ENCODE data around the gene RAB27B. TPM values are rescaled to one million over a fixed set of nuclear protein-coding genes. Genes with fewer than 3 reads are reported as not detected.
"Not testable (repeated sequence)": the region's sequence is repeated elsewhere in the genome, so short reads cannot be mapped to it uniquely, and the experiment has no call there.

RAB27B gene
- total RNA-seq, 1 donor from 2014 or later: 0.64 TPM

GRCh38 chr18:54813977-54814565, 14.2 kb upstream of the RAB27B start:
- no peak for TF ChIP-seq CTCF (IDR thresholded peaks at IDR 0.05)
- H3K9me3 Mint-ChIP-seq: no peaks in the 10 kb centered on the region
- ATAC-seq (ENCODE audit: low read depth) (no peak), DNase-seq (no peak)
- ChIA-PET POLR2A (no interaction called here), CTCF (no interaction called here)
- no peaks in the 10 kb centered on the region for H3K36me3 Mint-ChIP-seq (ENCODE audit: low read depth)
- H3K4me1 Mint-ChIP-seq: no peaks in the 10 kb centered on the region
- intact Hi-C loops (cut with micrococcal nuclease): no loop called here
- H3K4me3 Mint-ChIP-seq: no peak overlapping the region
- H3K27me3 Mint-ChIP-seq: peaks cover 10% of the 10 kb centered on the region
- no peak overlapping the region for H3K27ac Mint-ChIP-seq

GRCh38 chr18:54815086-54815485, 13.2 kb upstream of the RAB27B start:
- no peak overlapping the region for H3K4me3 Mint-ChIP-seq
- H3K36me3 Mint-ChIP-seq (ENCODE audit: low read depth): no peaks in the 10 kb centered on the region
- peaks cover 10% of the 10 kb centered on the region for H3K27me3 Mint-ChIP-seq
- H3K4me1 Mint-ChIP-seq: no peaks in the 10 kb centered on the region
- no peak for DNase-seq
- no peak for ATAC-seq (ENCODE audit: low read depth)
- no peaks in the 10 kb centered on the region for H3K9me3 Mint-ChIP-seq
- POLR2A ChIA-PET: no interaction called here
- CTCF ChIA-PET: no interaction called here
- TF ChIP-seq CTCF (IDR thresholded peaks at IDR 0.05): no peak
- intact Hi-C loops (cut with micrococcal nuclease): no loop called here
- no peak overlapping the region for H3K27ac Mint-ChIP-seq

GRCh38 chr18:54820785-54821275, 7.4 kb upstream of the RAB27B start:
- POLR2A ChIA-PET: not testable (repeated sequence)

GRCh38 chr18:54822872-54823845, 5.1 kb upstream of the RAB27B start:
- Mint-ChIP-seq H3K36me3 (ENCODE audit: low read depth) (no peaks in the 10 kb centered on the region), H3K27me3 (peaks cover 13% of the 10 kb centered on the region), H3K9me3 (no peaks in the 10 kb centered on the region), H3K27ac (no peak overlapping the region), H3K4me1 (peaks cover 3% of the 10 kb centered on the region), H3K4me3 (no peak overlapping the region)
- ChIA-PET POLR2A (no interaction called here), CTCF (no interaction called here)
- intact Hi-C loops (cut with micrococcal nuclease): no loop called here
- no peak for TF ChIP-seq CTCF (IDR thresholded peaks at IDR 0.05)
- DNase-seq (no peak), ATAC-seq (ENCODE audit: low read depth) (no peak)

More at GRCh38 chr18:54820785-54821275, 7.4 kb upstream of the RAB27B start:
- H3K4me3 Mint-ChIP-seq; H3K9me3 Mint-ChIP-seq; intact Hi-C loops (cut with micrococcal nuclease); H3K27me3 Mint-ChIP-seq; CTCF ChIA-PET; H3K27ac Mint-ChIP-seq; DNase-seq; H3K4me1 Mint-ChIP-seq; ATAC-seq (ENCODE audit: low read depth); H3K36me3 Mint-ChIP-seq (ENCODE audit: low read depth): not testable (repeated sequence)

- no peak for ATAC-seq (ENCODE audit: low read depth)
- TF ChIP-seq CTCF (IDR thresholded peaks at IDR 0.05): no peak
- peaks cover 21% of the 10 kb centered on the region for H3K27me3 Mint-ChIP-seq
- intact Hi-C loops (cut with micrococcal nuclease): no loop called here
- H3K4me3 Mint-ChIP-seq: no peak overlapping the region
- CTCF ChIA-PET: no interaction called here
- no peak for DNase-seq
- peaks cover 11% of the 10 kb centered on the region for H3K4me1 Mint-ChIP-seq
- no peaks in the 10 kb centered on the region for H3K9me3 Mint-ChIP-seq
- no peaks in the 10 kb centered on the region for H3K36me3 Mint-ChIP-seq (ENCODE audit: low read depth)
- no peak overlapping the region for H3K27ac Mint-ChIP-seq
- POLR2A ChIA-PET: no interaction called here
Observed at GRCh38 chr18:54824761-54825160, 3.5 kb upstream of the RAB27B start.
